H9 (cell line): Measurements from ENCODE around the gene MN1. TPM values are rescaled to one million over a fixed set of nuclear protein-coding genes. Genes with fewer than 3 reads are reported as not detected.

Source experiments
- DNase-seq: peaks from one replicate; pipeline ENCODE4 v3.0.0-alpha.2; 2017
- H2AFZ ChIP-seq: one replicate; pipeline ENCODE4 v1.6.1; 2013; ENCODE audit warnings: mild to moderate bottlenecking, low read length, control low read depth, moderate library complexity
- H2AK5ac ChIP-seq: 2 replicates; pipeline ENCODE4 v1.6.1; 2013; ENCODE audit warnings: low read length, control low read depth, mixed read lengths; ENCODE audit not compliant: insufficient read length
- H2BK120ac ChIP-seq: one replicate; pipeline ENCODE4 v1.6.1; 2013; ENCODE audit warnings: low read depth, mild to moderate bottlenecking, low read length, control low read depth, inconsistent platforms; ENCODE audit not compliant: poor library complexity, severe bottlenecking
- H2BK12ac ChIP-seq: 2 replicates; pipeline ENCODE4 v1.6.1; 2013; ENCODE audit warnings: low read length, control low read depth, mixed read lengths, low read depth; ENCODE audit not compliant: insufficient read length
- H2BK15ac ChIP-seq: 2 replicates; pipeline ENCODE4 v1.6.1; 2013; ENCODE audit warnings: low read depth, low read length, control low read depth
- H2BK20ac ChIP-seq: one replicate; pipeline ENCODE4 v1.6.1; 2013; ENCODE audit warnings: low read depth, mild to moderate bottlenecking, low read length, control low read depth, inconsistent platforms; ENCODE audit not compliant: poor library complexity, severe bottlenecking
- H2BK5ac ChIP-seq: 2 replicates; pipeline ENCODE4 v1.6.1; 2013; ENCODE audit warnings: low read length, control low read depth, mixed read lengths; ENCODE audit not compliant: insufficient read length
- H3K14ac ChIP-seq: 2 replicates; pipeline ENCODE4 v1.6.1; 2013; ENCODE audit warnings: low read length, control low read depth; ENCODE audit not compliant: insufficient read depth
- H3K18ac ChIP-seq: 2 replicates; pipeline ENCODE4 v1.6.1; 2013; ENCODE audit warnings: low read depth, mild to moderate bottlenecking, mixed read lengths, low read length, control low read depth; ENCODE audit not compliant: insufficient read length
- H3K23ac ChIP-seq: 2 replicates; pipeline ENCODE4 v1.6.1; 2013; ENCODE audit warnings: low read length, control low read depth, mixed read lengths, low read depth; ENCODE audit not compliant: insufficient read length
- H3K23me2 ChIP-seq: 2 replicates; pipeline ENCODE4 v1.6.1; 2013; ENCODE audit warnings: low read depth, mild to moderate bottlenecking, mixed read lengths, low read length, control low read depth; ENCODE audit not compliant: insufficient read length, poor library complexity, severe bottlenecking
- H3K27ac ChIP-seq: 2 replicates; pipeline ENCODE4 v1.5.1; 2013; ENCODE audit warnings: low read length, control low read depth, mixed read lengths, low read depth; ENCODE audit not compliant: insufficient read length
- H3K27me3 ChIP-seq: 2 replicates; pipeline ENCODE4 v1.6.1; 2013; ENCODE audit warnings: low read length, control low read depth, inconsistent platforms; ENCODE audit not compliant: insufficient read depth
- H3K4ac ChIP-seq: 2 replicates; pipeline ENCODE4 v1.6.1; 2013; ENCODE audit warnings: low read depth, mild to moderate bottlenecking, control low read depth, inconsistent platforms, low read length, moderate library complexity
- H3K4me1 ChIP-seq: 2 replicates; pipeline ENCODE4 v1.6.1; 2013; ENCODE audit warnings: low read length, control low read depth, inconsistent platforms; ENCODE audit not compliant: insufficient read depth
- H3K4me2 ChIP-seq: 2 replicates; pipeline ENCODE4 v1.6.1; 2013; ENCODE audit warnings: low read length, control low read depth, mixed read lengths; ENCODE audit not compliant: insufficient read length, insufficient read depth
- H3K56ac ChIP-seq: 2 replicates; pipeline ENCODE4 v1.6.1; 2013; ENCODE audit warnings: low read depth, mild to moderate bottlenecking, mixed read lengths, low read length, control low read depth; ENCODE audit not compliant: insufficient read length
- H3K79me1 ChIP-seq: 2 replicates; pipeline ENCODE4 v1.6.1; 2013; ENCODE audit warnings: low read depth, mild to moderate bottlenecking, moderate library complexity, low read length, control low read depth, inconsistent platforms; ENCODE audit not compliant: insufficient read depth, poor library complexity, severe bottlenecking
- H3K79me2 ChIP-seq: 2 replicates; pipeline ENCODE4 v1.6.1; 2013; ENCODE audit warnings: low read length, control low read depth, inconsistent platforms; ENCODE audit not compliant: insufficient read depth
- H3K9ac ChIP-seq: 2 replicates; pipeline ENCODE4 v1.6.1; 2013; ENCODE audit warnings: low read length, control low read depth, mixed read lengths; ENCODE audit not compliant: insufficient read length; ENCODE audit errors: extremely low read depth
- H3K9me3 ChIP-seq: one replicate; pipeline ENCODE4 v1.6.1; 2013; ENCODE audit warnings: low read depth, low read length, inconsistent platforms; ENCODE audit not compliant: control insufficient read depth
- H3T11ph ChIP-seq: one replicate; pipeline ENCODE4 v1.6.1; 2013; ENCODE audit warnings: mild to moderate bottlenecking, low read length, control low read depth, inconsistent platforms
- H4K20me1 ChIP-seq: one replicate; pipeline ENCODE4 v1.6.1; 2013; ENCODE audit not compliant: control insufficient read depth, insufficient read length, insufficient read depth
- H4K5ac ChIP-seq: 2 replicates; pipeline ENCODE4 v1.6.1; 2013; ENCODE audit warnings: low read depth, mild to moderate bottlenecking, mixed read lengths, low read length, control low read depth; ENCODE audit not compliant: insufficient read length
- H4K8ac ChIP-seq: replicated peaks from 2 replicates; pipeline ENCODE4 v1.6.1; 2013; ENCODE audit warnings: low read length, control low read depth, mixed read lengths, low read depth; ENCODE audit not compliant: insufficient read length
- H4K91ac ChIP-seq: 2 replicates; pipeline ENCODE4 v1.6.1; 2013; ENCODE audit warnings: low read depth, mild to moderate bottlenecking, moderate library complexity, mixed read lengths, low read length, control low read depth; ENCODE audit not compliant: insufficient read length
- H3K27ac Mint-ChIP-seq, 3 experiments: 2 replicates in 2 of 3; 3 replicates in 1 of 3; pipeline ENCODE4 v1.8.0; 2020 to 2021; ENCODE audit warnings: mixed read lengths in 3 of 3, mild to moderate bottlenecking in 1 of 3, moderate library complexity in 1 of 3
- H3K27me3 Mint-ChIP-seq: 2 replicates; pipeline ENCODE4 v1.8.0; 2021; ENCODE audit warnings: low read depth, mild to moderate bottlenecking, moderate library complexity, mixed read lengths
- H3K36me3 Mint-ChIP-seq, 3 experiments: 2 replicates in 2 of 3; 3 replicates in 1 of 3; pipeline ENCODE4 v1.8.0; 2020 to 2021; ENCODE audit warnings: low read depth in 3 of 3, mixed read lengths in 3 of 3; ENCODE audit not compliant: insufficient read depth in 1 of 3
- H3K4me1 Mint-ChIP-seq, 2 experiments: 2 replicates each; pipeline ENCODE4 v1.8.0; 2020; ENCODE audit warnings: mixed read lengths in 2 of 2
- H3K4me3 Mint-ChIP-seq, 2 experiments: 2 replicates in 1 of 2; 3 replicates in 1 of 2; pipeline ENCODE4 v1.8.0; 2020 to 2021; ENCODE audit warnings: mild to moderate bottlenecking in 2 of 2, mixed read lengths in 2 of 2, moderate library complexity in 1 of 2
- H3K9me3 Mint-ChIP-seq, 2 experiments: 2 replicates in 1 of 2; 3 replicates in 1 of 2; pipeline ENCODE4 v1.8.0; 2020; ENCODE audit warnings: mild to moderate bottlenecking in 2 of 2, mixed read lengths in 2 of 2, moderate library complexity in 1 of 2
- WGBS: extraction: QIAGEN DNeasy Blood & Tissue Kit; methylation state at CpG from one replicate; pipeline ENCODE4 v1.1.7; 2013; ENCODE audit warnings: missing lambda C conversion rate, low lambda C conversion rate, mixed read lengths; ENCODE audit not compliant: insufficient read length; ENCODE audit errors: extremely low coverage; 5-methylcytosine and 5-hydroxymethylcytosine counted together
- total RNA-seq: library from RNA; stranded (reverse); gene quantifications from 2 replicates; pipeline ENCODE4 v1.2.1, GENCODE V29; 2021
- TF ChIP-seq, protein P1 (sequence below): fragments of 200-600 bp; sonication (generic); conservative IDR thresholded peaks from 3 replicates; pipeline ENCODE4 v1.8.0; 2021; ENCODE audit warnings: antibody characterized with exemption, mild to moderate bottlenecking

The MN1 gene
- total RNA-seq, 1 experiment from 2014 or later = 2.8 TPM

DNA sequence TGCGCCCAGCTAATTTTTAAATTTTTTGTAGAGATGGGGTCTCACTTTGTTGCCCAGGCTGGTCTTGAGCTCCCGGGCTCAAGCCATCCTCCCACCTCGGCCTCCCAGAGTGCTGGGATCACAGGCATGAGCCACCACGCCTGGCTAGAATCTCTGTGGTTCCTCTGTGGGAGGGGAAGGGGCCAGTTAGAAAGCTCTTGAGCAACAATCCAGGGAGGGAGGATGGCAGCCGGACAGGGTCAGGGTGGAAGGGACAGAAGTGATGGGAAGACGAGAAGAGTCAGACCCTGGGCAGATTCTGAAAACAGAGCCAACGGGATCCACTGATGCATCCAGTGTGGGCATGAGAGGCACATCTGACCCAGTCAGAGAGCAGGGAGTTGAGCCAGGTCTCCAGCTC, 38.9 kb upstream of the MN1 start:
- peaks cover 23 to 30% of the 10 kb centered on the region in 2 experiments for H3K4me1 Mint-ChIP-seq
- Histone ChIP-seq H4K5ac (no peak overlapping the region), H3K23me2 (no peaks in the 10 kb centered on the region), H2BK12ac (no peak overlapping the region), H3K56ac (no peak overlapping the region), H4K8ac (no peak overlapping the region), H3K14ac (no peak overlapping the region), H4K91ac (no peak overlapping the region), H3K27me3 (no peaks in the 10 kb centered on the region), H3K18ac (no peak overlapping the region), H2BK20ac (no peak overlapping the region), H4K20me1 (no peaks in the 10 kb centered on the region), H2BK5ac (no peak overlapping the region), H2BK15ac (no peak overlapping the region), H3K79me2 (no peaks in the 10 kb centered on the region), H3K27ac (no peak overlapping the region), H3K79me1 (no peaks in the 10 kb centered on the region), H3T11ph (no peak overlapping the region), H2AFZ (no peak overlapping the region), H3K9me3 (no peaks in the 10 kb centered on the region), H3K9ac (no peak overlapping the region), H2BK120ac (no peak overlapping the region), H3K4ac (no peak overlapping the region), H3K4me1 (peaks cover 3% of the 10 kb centered on the region; the same call in 1 of the 2 replicates), H3K4me2 (no peak overlapping the region), H2AK5ac (no peak overlapping the region), H3K23ac (no peak overlapping the region)
- peaks cover 12 to 16% of the 10 kb centered on the region in 2 experiments for H3K9me3 Mint-ChIP-seq
- peak overlapping the region in 1 of 3 experiments; percentile 82; a peak in 1 of 7 replicates for H3K27ac Mint-ChIP-seq
- WGBS = no CpG with 5 or more reads among the region's 7 CpGs
- no peak for DNase-seq
- no peak overlapping the region for H3K4me3 Mint-ChIP-seq
- TF ChIP-seq, protein P1, sequence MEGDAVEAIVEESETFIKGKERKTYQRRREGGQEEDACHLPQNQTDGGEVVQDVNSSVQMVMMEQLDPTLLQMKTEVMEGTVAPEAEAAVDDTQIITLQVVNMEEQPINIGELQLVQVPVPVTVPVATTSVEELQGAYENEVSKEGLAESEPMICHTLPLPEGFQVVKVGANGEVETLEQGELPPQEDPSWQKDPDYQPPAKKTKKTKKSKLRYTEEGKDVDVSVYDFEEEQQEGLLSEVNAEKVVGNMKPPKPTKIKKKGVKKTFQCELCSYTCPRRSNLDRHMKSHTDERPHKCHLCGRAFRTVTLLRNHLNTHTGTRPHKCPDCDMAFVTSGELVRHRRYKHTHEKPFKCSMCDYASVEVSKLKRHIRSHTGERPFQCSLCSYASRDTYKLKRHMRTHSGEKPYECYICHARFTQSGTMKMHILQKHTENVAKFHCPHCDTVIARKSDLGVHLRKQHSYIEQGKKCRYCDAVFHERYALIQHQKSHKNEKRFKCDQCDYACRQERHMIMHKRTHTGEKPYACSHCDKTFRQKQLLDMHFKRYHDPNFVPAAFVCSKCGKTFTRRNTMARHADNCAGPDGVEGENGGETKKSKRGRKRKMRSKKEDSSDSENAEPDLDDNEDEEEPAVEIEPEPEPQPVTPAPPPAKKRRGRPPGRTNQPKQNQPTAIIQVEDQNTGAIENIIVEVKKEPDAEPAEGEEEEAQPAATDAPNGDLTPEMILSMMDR = no peak
- H3K36me3 Mint-ChIP-seq = peaks cover 6 to 17% (median 8%) of the 10 kb centered on the region in 3 experiments
- H3K27me3 Mint-ChIP-seq = no peaks in the 10 kb centered on the region; the same call in 1 of the 2 replicates
